Activated naive CD8-positive, alpha-beta T cell treated with anti-CD3 and anti-CD28 coated beads, Interleukin-2, amount 10 ng/mL, durations not matched to agents 7 days and 5 days (primary cell): ENCODE measurements around the gene PTPRG. TPM values are rescaled to one million over a fixed set of nuclear protein-coding genes. Genes with fewer than 3 reads are reported as not detected.
"Not testable (repeated sequence)": the region's sequence is repeated elsewhere in the genome, so short reads cannot be mapped to it uniquely, and the experiment has no call there.

Source experiments
- ATAC-seq: fragments of 150-1000 bp; cut with Tn5 transposase; one replicate; pipeline ENCODE4 v1.10.0; 2021; ENCODE audit warnings: low read depth, moderate library complexity
- POLR2A ChIA-PET: fragments of 350-600 bp; sonication (Branson Sonifier 250); formaldehyde crosslinking; loops from one replicate; lab custom pipeline; 2021; ENCODE audit warnings: antibody characterized with exemption; lab: Charles Lee
- DNase-seq: peaks from one replicate; pipeline ENCODE4 v3.0.0; 2021
- H3K27ac Mint-ChIP-seq: one replicate; pipeline ENCODE4 v1.8.0; 2022; ENCODE audit warnings: mild to moderate bottlenecking, mixed read lengths
- H3K27me3 Mint-ChIP-seq: one replicate; pipeline ENCODE4 v1.8.0; 2022; ENCODE audit warnings: mild to moderate bottlenecking, moderate library complexity, mixed read lengths
- H3K36me3 Mint-ChIP-seq: one replicate; pipeline ENCODE4 v1.8.0; 2021; ENCODE audit warnings: mild to moderate bottlenecking, mixed read lengths
- H3K4me1 Mint-ChIP-seq: one replicate; pipeline ENCODE4 v1.8.0; 2021; ENCODE audit warnings: mixed read lengths
- H3K4me3 Mint-ChIP-seq: one replicate; pipeline ENCODE4 v1.8.0; 2022; ENCODE audit warnings: mild to moderate bottlenecking, moderate library complexity, mixed read lengths
- H3K9me3 Mint-ChIP-seq: one replicate; pipeline ENCODE4 v1.8.0; 2021; ENCODE audit warnings: mixed read lengths
- total RNA-seq, 2 experiments: library from RNA; stranded (reverse); gene quantifications; one replicate each; pipeline ENCODE4 v1.2.3, GENCODE V29; 2021

PTPRG gene
- total RNA-seq, 2 experiments from 2014 or later, result not detected

GRCh38 chr3:61686228-61686648 lies 124.9 kb downstream of the PTPRG start:
- H3K4me1 Mint-ChIP-seq, result no peaks in the 10 kb centered on the region
- no peak overlapping the region for H3K27ac Mint-ChIP-seq
- DNase-seq (no peak), ATAC-seq (no peak)
- POLR2A ChIA-PET, result no interaction called here
- H3K27me3 Mint-ChIP-seq, result no peaks in the 10 kb centered on the region
- H3K9me3 Mint-ChIP-seq, result no peaks in the 10 kb centered on the region
- H3K36me3 Mint-ChIP-seq, result no peaks in the 10 kb centered on the region
- H3K4me3 Mint-ChIP-seq, result no peak overlapping the region

DNA sequence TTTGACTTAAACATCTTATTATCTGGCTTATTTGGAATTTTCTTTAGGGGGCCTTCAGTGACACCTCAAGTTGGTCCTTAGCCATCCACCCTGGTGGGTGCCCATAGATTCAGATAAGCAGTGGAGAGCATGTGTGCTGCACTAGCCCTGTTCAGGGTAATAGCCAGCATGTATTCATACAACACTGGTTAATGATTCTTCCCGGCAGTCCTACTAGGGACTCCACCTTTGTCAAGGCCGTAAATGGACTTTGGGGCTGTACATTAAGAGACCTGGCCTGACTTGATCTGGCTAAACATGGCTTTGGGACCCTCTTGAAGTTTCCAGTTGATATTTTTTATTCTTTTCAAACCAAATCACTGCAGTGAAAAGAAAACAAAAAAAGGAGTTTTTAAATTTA lies 125.8 kb downstream of the PTPRG start:
- Mint-ChIP-seq H3K4me3 (no peak overlapping the region), H3K9me3 (no peaks in the 10 kb centered on the region), H3K4me1 (no peaks in the 10 kb centered on the region), H3K27ac (no peak overlapping the region), H3K36me3 (no peaks in the 10 kb centered on the region), H3K27me3 (no peaks in the 10 kb centered on the region)
- no peak for DNase-seq
- ATAC-seq, result no peak
- POLR2A ChIA-PET, result no interaction called here

GRCh38 chr3:61687663-61688306 lies 126.4 kb downstream of the PTPRG start:
- DNase-seq (no peak), ATAC-seq (no peak)
- Mint-ChIP-seq H3K27me3 (no peaks in the 10 kb centered on the region), H3K27ac (no peak overlapping the region), H3K4me3 (no peak overlapping the region), H3K4me1 (no peaks in the 10 kb centered on the region), H3K9me3 (no peaks in the 10 kb centered on the region), H3K36me3 (no peaks in the 10 kb centered on the region)
- POLR2A ChIA-PET, result no interaction called here

- no peak overlapping the region for H3K27ac Mint-ChIP-seq
- POLR2A ChIA-PET, result no interaction called here
- H3K4me1 Mint-ChIP-seq, result no peaks in the 10 kb centered on the region
- ATAC-seq, result no peak
- H3K4me3 Mint-ChIP-seq, result no peak overlapping the region
- H3K27me3 Mint-ChIP-seq, result no peaks in the 10 kb centered on the region
- H3K9me3 Mint-ChIP-seq, result no peaks in the 10 kb centered on the region
- DNase-seq, result no peak
- H3K36me3 Mint-ChIP-seq, result no peaks in the 10 kb centered on the region
These were observed 127.1 kb downstream of the PTPRG start for GRCh38 chr3:61688307-61688984.

DNA sequence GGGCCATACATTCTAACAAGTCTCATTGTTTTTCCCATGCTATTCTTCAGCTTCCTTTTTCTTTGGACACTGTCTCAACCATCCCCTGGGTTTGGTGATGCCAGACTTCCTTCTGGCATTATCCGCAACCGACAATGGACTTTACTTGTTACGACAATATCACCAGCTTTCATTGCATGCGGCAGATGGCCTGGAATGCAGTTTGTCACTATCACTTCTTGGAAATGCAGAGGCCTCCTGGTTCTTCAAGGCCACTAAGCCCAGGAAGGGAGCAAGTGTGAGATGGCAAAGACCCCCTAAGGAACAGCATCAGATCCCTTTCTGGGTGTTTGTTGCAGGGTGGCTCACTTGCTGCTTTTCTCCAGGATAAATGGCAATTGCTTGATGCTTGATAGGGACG lies 128.6 kb downstream of the PTPRG start:
- H3K9me3 Mint-ChIP-seq, result peaks cover 2% of the 10 kb centered on the region
- POLR2A ChIA-PET, result no interaction called here
- no peak overlapping the region for H3K27ac Mint-ChIP-seq
- H3K4me3 Mint-ChIP-seq, result no peak overlapping the region
- H3K27me3 Mint-ChIP-seq, result no peaks in the 10 kb centered on the region
- ATAC-seq, result no peak
- no peaks in the 10 kb centered on the region for H3K36me3 Mint-ChIP-seq
- H3K4me1 Mint-ChIP-seq, result no peaks in the 10 kb centered on the region
- no peak for DNase-seq

DNA sequence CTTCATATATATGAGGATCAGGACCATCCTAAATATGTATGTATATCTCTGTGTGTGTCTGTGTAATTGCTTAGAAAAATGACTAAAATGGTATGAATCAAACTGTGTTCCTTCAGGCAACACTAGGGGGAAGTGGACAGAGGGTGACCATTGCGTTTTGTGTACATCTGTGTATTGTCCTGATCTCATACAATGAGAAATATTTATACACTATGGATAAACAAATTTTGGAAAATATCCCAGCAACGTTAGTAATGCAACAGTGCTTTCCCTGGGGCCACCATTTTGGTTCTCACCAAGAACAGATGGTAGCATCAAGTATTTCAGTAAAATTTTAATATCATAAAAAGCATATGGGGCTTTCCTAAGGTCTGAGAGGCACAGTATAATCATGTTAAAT lies 130.1 kb downstream of the PTPRG start:
- DNase-seq (no peak), ATAC-seq (no peak)
- H3K4me1 Mint-ChIP-seq, result no peaks in the 10 kb centered on the region
- POLR2A ChIA-PET, result no interaction called here
- H3K36me3 Mint-ChIP-seq, result no peaks in the 10 kb centered on the region
- no peaks in the 10 kb centered on the region for H3K27me3 Mint-ChIP-seq
- H3K4me3 Mint-ChIP-seq, result no peak overlapping the region
- no peak overlapping the region for H3K27ac Mint-ChIP-seq
- peaks cover 2% of the 10 kb centered on the region for H3K9me3 Mint-ChIP-seq

DNA sequence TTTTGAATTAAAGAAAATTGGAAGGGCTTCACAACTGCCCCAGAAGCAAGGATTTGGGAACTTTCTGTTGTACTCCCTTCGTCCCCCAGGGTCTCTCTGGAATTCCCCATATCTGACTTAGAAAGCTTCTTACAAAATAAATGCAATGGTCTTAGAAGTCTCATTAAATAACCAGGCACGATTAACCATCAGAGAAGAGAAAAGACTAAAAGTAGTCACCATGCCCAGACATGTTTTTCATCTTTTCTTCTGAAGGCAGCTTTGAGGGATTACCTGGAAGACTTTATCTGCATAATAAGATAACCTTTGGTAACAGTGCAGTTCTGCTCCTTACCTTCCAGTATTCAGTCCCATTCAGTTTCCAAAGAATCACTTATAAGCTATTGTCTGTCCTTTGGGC lies 135.9 kb downstream of the PTPRG start:
- POLR2A ChIA-PET, result no interaction called here
- no peaks in the 10 kb centered on the region for H3K27me3 Mint-ChIP-seq
- ATAC-seq (no peak), DNase-seq (no peak)
- H3K4me1 Mint-ChIP-seq, result no peaks in the 10 kb centered on the region
- H3K4me3 Mint-ChIP-seq, result no peak overlapping the region
- H3K36me3 Mint-ChIP-seq, result no peaks in the 10 kb centered on the region
- no peak overlapping the region for H3K27ac Mint-ChIP-seq
- H3K9me3 Mint-ChIP-seq, result peaks cover 2% of the 10 kb centered on the region

DNA sequence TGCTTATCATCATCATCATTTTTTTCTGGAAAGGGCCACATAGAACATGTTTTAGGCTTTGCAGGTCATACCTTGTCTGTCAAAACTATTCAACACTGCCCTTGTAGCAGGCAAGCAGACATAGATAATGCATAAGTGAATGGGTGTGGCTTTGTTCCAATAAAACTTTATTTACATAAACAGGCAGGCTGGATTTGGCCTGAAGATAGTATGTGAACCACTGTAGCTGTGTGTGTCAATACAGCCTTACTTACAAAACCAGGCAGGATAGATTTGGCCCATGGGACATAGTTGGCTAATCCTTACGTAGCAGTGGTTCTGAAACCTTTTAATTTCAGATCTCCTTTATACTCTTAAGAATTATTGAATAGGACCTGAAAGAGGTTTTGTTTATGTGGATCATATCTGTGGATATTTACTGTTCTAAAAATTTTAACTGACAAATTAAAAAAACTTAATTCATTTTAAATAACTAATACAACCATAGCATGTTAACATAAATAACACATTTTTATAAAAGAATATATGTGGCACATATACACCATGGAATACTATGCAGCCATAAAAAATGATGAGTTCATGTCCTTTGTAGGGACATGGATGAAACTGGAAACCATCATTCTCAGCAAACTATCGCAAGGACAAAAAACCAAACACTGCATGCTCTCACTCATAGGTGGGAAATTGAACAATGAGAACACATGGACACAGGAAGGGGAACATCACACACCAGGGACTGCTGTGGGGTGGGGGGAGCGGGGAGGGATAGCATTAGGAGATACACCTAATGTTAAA lies 137.1 kb downstream of the PTPRG start:
- H3K27ac Mint-ChIP-seq, H3K4me1 Mint-ChIP-seq, DNase-seq, H3K36me3 Mint-ChIP-seq, H3K4me3 Mint-ChIP-seq, ATAC-seq, H3K27me3 Mint-ChIP-seq, POLR2A ChIA-PET, H3K9me3 Mint-ChIP-seq: not testable (repeated sequence)

GRCh38 chr3:61699622-61700021 lies 138.3 kb downstream of the PTPRG start:
- Mint-ChIP-seq H3K36me3 (no peaks in the 10 kb centered on the region), H3K27ac (no peak overlapping the region), H3K4me1 (no peaks in the 10 kb centered on the region), H3K4me3 (no peak overlapping the region), H3K27me3 (no peaks in the 10 kb centered on the region), H3K9me3 (peaks cover 1% of the 10 kb centered on the region)
- POLR2A ChIA-PET, result no interaction called here
- DNase-seq, result no peak
- no peak for ATAC-seq

DNA sequence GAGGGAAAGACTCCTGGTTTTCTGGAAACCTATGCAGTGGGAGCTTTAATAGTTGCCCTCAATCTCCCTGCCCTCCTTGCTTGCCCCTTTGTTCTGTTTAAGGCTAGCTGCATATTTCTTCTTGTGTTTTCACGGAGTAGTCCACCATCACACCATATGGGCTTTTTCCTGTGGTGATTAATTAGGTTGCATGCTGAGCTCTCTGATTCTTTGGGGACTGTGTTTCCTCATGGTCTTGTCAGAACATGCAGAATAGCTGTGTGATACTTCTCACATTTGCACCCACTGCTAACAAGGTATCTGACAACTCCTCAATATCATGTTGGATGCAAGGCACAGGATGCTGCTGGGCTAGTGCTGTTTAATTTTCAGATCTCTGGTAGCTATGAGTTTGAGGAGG lies 139.6 kb downstream of the PTPRG start:
- Mint-ChIP-seq H3K9me3 (no peaks in the 10 kb centered on the region), H3K4me3 (no peak overlapping the region), H3K27me3 (no peaks in the 10 kb centered on the region), H3K4me1 (no peaks in the 10 kb centered on the region), H3K36me3 (no peaks in the 10 kb centered on the region), H3K27ac (no peak overlapping the region)
- no peak for ATAC-seq
- POLR2A ChIA-PET, result no interaction called here
- DNase-seq, result no peak

GRCh38 chr3:61702453-61702852 lies 141.1 kb downstream of the PTPRG start:
- Mint-ChIP-seq H3K9me3 (no peaks in the 10 kb centered on the region), H3K4me1 (no peaks in the 10 kb centered on the region), H3K27ac (no peak overlapping the region), H3K36me3 (no peaks in the 10 kb centered on the region), H3K4me3 (no peak overlapping the region), H3K27me3 (no peaks in the 10 kb centered on the region)
- ATAC-seq (no peak), DNase-seq (no peak)
- POLR2A ChIA-PET, result no interaction called here

- POLR2A ChIA-PET, result no interaction called here
- H3K4me1 Mint-ChIP-seq, result no peaks in the 10 kb centered on the region
- H3K27me3 Mint-ChIP-seq, result no peaks in the 10 kb centered on the region
- DNase-seq (no peak), ATAC-seq (no peak)
- H3K27ac Mint-ChIP-seq, result no peak overlapping the region
- no peak overlapping the region for H3K4me3 Mint-ChIP-seq
- no peaks in the 10 kb centered on the region for H3K36me3 Mint-ChIP-seq
- H3K9me3 Mint-ChIP-seq, result no peaks in the 10 kb centered on the region
These were observed 143.4 kb downstream of the PTPRG start for GRCh38 chr3:61704807-61705206.

DNA sequence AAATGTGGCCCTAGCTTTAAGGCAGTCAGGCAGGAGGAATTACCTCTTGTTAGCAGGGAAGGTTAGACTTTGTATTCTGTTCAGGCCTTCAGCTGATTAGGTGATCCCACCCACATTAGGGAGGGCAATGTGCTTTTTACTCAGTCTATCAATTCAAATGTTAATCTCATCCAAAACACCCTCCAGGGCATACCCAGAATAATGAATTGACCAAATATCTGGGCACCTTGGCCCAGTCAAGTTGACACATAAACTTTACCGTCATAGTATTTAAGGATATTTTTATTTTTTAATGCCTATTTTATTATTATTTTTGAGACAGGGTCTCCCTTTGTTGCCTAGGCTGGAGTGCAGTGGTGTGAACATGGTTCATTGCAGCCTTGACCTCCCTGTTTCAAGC lies 146.1 kb downstream of the PTPRG start:
- Mint-ChIP-seq H3K36me3 (no peaks in the 10 kb centered on the region), H3K4me1 (no peaks in the 10 kb centered on the region), H3K27me3 (no peaks in the 10 kb centered on the region), H3K27ac (no peak overlapping the region), H3K4me3 (no peak overlapping the region), H3K9me3 (peaks cover 2% of the 10 kb centered on the region)
- POLR2A ChIA-PET, result no interaction called here
- ATAC-seq (no peak), DNase-seq (no peak)

GRCh38 chr3:61710920-61711319 lies 149.5 kb downstream of the PTPRG start:
- H3K9me3 Mint-ChIP-seq, H3K27me3 Mint-ChIP-seq, H3K27ac Mint-ChIP-seq, POLR2A ChIA-PET, H3K4me1 Mint-ChIP-seq, H3K36me3 Mint-ChIP-seq, DNase-seq, ATAC-seq, H3K4me3 Mint-ChIP-seq: not testable (repeated sequence)
